HepG2 (cell line): Measurements from ENCODE around the gene IRF2BPL. TPM values are rescaled to one million over a fixed set of nuclear protein-coding genes. Genes with fewer than 3 reads are reported as not detected.

Experiments used
- DZIP1 ChIP-seq: sonication (generic); formaldehyde crosslinking; IDR thresholded peaks from 2 replicates; pipeline ENCODE4 v1.5.0; 2020; ENCODE audit warnings: mild to moderate bottlenecking, missing genetic modification reagents
- HCFC1 ChIP-seq: fragments of 150-350 bp; IDR thresholded peaks from 2 replicates; pipeline ENCODE4 v1.6.1; 2014; ENCODE audit warnings: low read depth, low read length
- HDAC2 ChIP-seq: sonication (generic); formaldehyde crosslinking; IDR thresholded peaks from 2 replicates; pipeline ENCODE4 v1.4.0; 2020; ENCODE audit warnings: missing genetic modification reagents
- HOXA3 ChIP-seq: sonication (generic); formaldehyde crosslinking; IDR thresholded peaks from 2 replicates; pipeline ENCODE4 v1.5.0; 2020; ENCODE audit warnings: missing genetic modification reagents
- NCOA2 ChIP-seq: sonication (generic); formaldehyde crosslinking; IDR thresholded peaks from 2 replicates; pipeline ENCODE4 v1.8.0; 2022; ENCODE audit warnings: inconsistent platforms
- NONO ChIP-seq, 2 experiments: fragments of 450-650 bp in 1 of 2; sonication (generic) in 1 of 2; formaldehyde crosslinking in 1 of 2; IDR thresholded peaks in 1 of 2; conservative IDR thresholded peaks in 1 of 2; 2 replicates each; pipeline versions ENCODE4 v1.6.1 to v1.8.0; 2017 to 2022; ENCODE audit warnings: mild to moderate bottlenecking in 1 of 2, missing genetic modification reagents in 1 of 2, moderate library complexity in 1 of 2
- PLRG1 ChIP-seq: fragments of 450-650 bp; conservative IDR thresholded peaks from 2 replicates; pipeline ENCODE4 v1.6.1; 2016
- POGK ChIP-seq: sonication (generic); formaldehyde crosslinking; conservative IDR thresholded peaks from 2 replicates; pipeline ENCODE4 v1.8.0; 2022; ENCODE audit warnings: mild to moderate bottlenecking, moderate library complexity, missing genetic modification reagents
- SKIL ChIP-seq: sonication (generic); formaldehyde crosslinking; IDR thresholded peaks from 2 replicates; pipeline ENCODE4 v1.8.0; 2022; ENCODE audit warnings: missing genetic modification reagents, mild to moderate bottlenecking, moderate library complexity, borderline replicate concordance
- ZC3H4 ChIP-seq: sonication (generic); formaldehyde crosslinking; IDR thresholded peaks from 2 replicates; pipeline ENCODE4 v1.4.0; 2020; ENCODE audit warnings: missing genetic modification reagents, borderline replicate concordance
- ZNF280D ChIP-seq: sonication (generic); formaldehyde crosslinking; IDR thresholded peaks from 2 replicates; pipeline ENCODE4 v1.5.1; 2020; ENCODE audit warnings: mild to moderate bottlenecking, missing genetic modification reagents
- ZNF451 ChIP-seq: sonication (generic); formaldehyde crosslinking; IDR thresholded peaks from 2 replicates; pipeline ENCODE4 v1.5.0; 2020; ENCODE audit warnings: mild to moderate bottlenecking, missing genetic modification reagents
- ZNF468 ChIP-seq: sonication (generic); formaldehyde crosslinking; IDR thresholded peaks from 2 replicates; pipeline ENCODE4 v1.8.0; 2022; ENCODE audit warnings: mild to moderate bottlenecking, moderate library complexity, missing genetic modification reagents
- ZNF484 ChIP-seq: sonication (generic); formaldehyde crosslinking; IDR thresholded peaks from 2 replicates; pipeline ENCODE4 v1.5.1; 2020; ENCODE audit warnings: mild to moderate bottlenecking, low read depth, missing genetic modification reagents, borderline replicate concordance
- ZNF572 ChIP-seq: sonication (generic); formaldehyde crosslinking; IDR thresholded peaks from 2 replicates; pipeline ENCODE4 v1.5.1; 2020; ENCODE audit warnings: mild to moderate bottlenecking, missing genetic modification reagents
- ZNF580 ChIP-seq: IDR thresholded peaks from 2 replicates; pipeline ENCODE4 v1.6.1; 2016; ENCODE audit warnings: low read depth, borderline replicate concordance
- ZNF780A ChIP-seq: sonication (generic); formaldehyde crosslinking; IDR thresholded peaks from 2 replicates; pipeline ENCODE4 v1.8.0; 2022; ENCODE audit warnings: mild to moderate bottlenecking, missing genetic modification reagents, moderate library complexity
- ZZZ3 ChIP-seq: sonication (generic); formaldehyde crosslinking; IDR thresholded peaks from 2 replicates; pipeline ENCODE4 v1.4.0; 2020; ENCODE audit warnings: missing genetic modification reagents, mild to moderate bottlenecking, borderline replicate concordance
- polyA plus RNA-seq, 8 experiments: library from polyadenylated mRNA; depleted of rRNA in 3 of 8; stranded (reverse) in 7 of 8; unstranded in 1 of 8; fragments of >200 nt; fragmentation: Illumina TruSeq in 4 of 8; extraction: Trizol in 4 of 8; gene quantifications; 2 replicates each; pipeline versions ENCODE4 v1.2.1 to v1.2.3, GENCODE V29; 2011 to 2016; ENCODE audit warnings: low read depth in 4 of 8, missing spikeins in 1 of 8, mixed read lengths in 1 of 8; ENCODE audit not compliant: insufficient read depth in 1 of 8
- total RNA-seq, 5 experiments: library from RNA; depleted of rRNA; stranded (reverse); fragments of >200 nt; fragmentation: Illumina TruSeq; extraction: Trizol; gene quantifications; 2 replicates each; pipeline ENCODE4 v1.2.3, GENCODE V29; 2016; ENCODE audit warnings: low read depth in 1 of 5

IRF2BPL gene
- total and polyA plus RNA-seq, 2 of the 13 experiments (the other 11 are each of a cell fraction or from before 2014, with no cell fraction given): 6.6 to 8.4 TPM

- peak; percentile 36; the same call in 1 of the 2 replicates for TF ChIP-seq ZNF580 (CRISPR knock-in tag)
- TF ChIP-seq NCOA2 (CRISPR knock-in tag): peak; percentile 87
- peak; percentile 81 for TF ChIP-seq HOXA3 (CRISPR knock-in tag)
- no peak for TF ChIP-seq ZC3H4 (CRISPR knock-in tag)
- TF ChIP-seq SKIL: peak; percentile 28; the same call in 1 of the 2 replicates
- no peak for TF ChIP-seq ZZZ3 (CRISPR knock-in tag)
- TF ChIP-seq DZIP1 (CRISPR knock-in tag): no peak
- no peak for TF ChIP-seq ZNF451 (CRISPR knock-in tag)
- TF ChIP-seq POGK (CRISPR knock-in tag): no peak; the same call in 1 of the 2 replicates
- no peak for TF ChIP-seq ZNF484 (CRISPR knock-in tag)
- TF ChIP-seq HDAC2 (CRISPR knock-in tag): peak; percentile 61; the same call in 1 of the 2 replicates
- no peak for TF ChIP-seq HCFC1
- no peak for TF ChIP-seq ZNF468 (CRISPR knock-in tag)
- no peak for TF ChIP-seq NONO (IDR thresholded peaks at IDR 0.05)
- TF ChIP-seq NONO (CRISPR knock-in tag; conservative IDR thresholded peaks at IDR 0.05): peak; percentile 54; the same call in 1 of the 2 replicates
- TF ChIP-seq ZNF572 (CRISPR knock-in tag): no peak
- no peak for TF ChIP-seq PLRG1
- no peak for TF ChIP-seq ZNF780A
- TF ChIP-seq ZNF280D (CRISPR knock-in tag): no peak
Observed at GRCh38 chr14:77023001-77023996, 5.2 kb downstream of the IRF2BPL start (continued).
